Suprapubic skin (tissue), 4 donors: ENCODE data around the gene LYPLAL1.

Source experiments
- EP300 ChIP-seq: sonication (generic); formaldehyde crosslinking; IDR thresholded peaks from one replicate; pipeline ENCODE4 v1.6.1; 2017; ENCODE audit warnings: antibody characterized with exemption
- POLR2A ChIP-seq, 2 donors: fragments of 450-650 bp; IDR thresholded peaks; one replicate each; pipeline ENCODE4 v1.6.1; 2017; ENCODE audit warnings: antibody characterized with exemption in 2 of 2, mild to moderate bottlenecking in 2 of 2, moderate library complexity in 2 of 2
- POLR2AphosphoS5 ChIP-seq, 3 donors: sonication (generic); formaldehyde crosslinking; IDR thresholded peaks; one replicate each; pipeline ENCODE4 v1.6.1; 2017; ENCODE audit warnings: antibody characterized with exemption in 3 of 3
- TF ChIP-seq, protein P1 (sequence below), 2 donors: fragments of 200-600 bp in 1 of 2; fragments of 450-650 bp in 1 of 2; sonication (generic) in 1 of 2; IDR thresholded peaks; one replicate each; pipeline ENCODE4 v1.5.1; 2016 to 2019; ENCODE audit warnings: antibody characterized with exemption in 2 of 2, mild to moderate bottlenecking in 1 of 2, moderate library complexity in 1 of 2

DNA sequence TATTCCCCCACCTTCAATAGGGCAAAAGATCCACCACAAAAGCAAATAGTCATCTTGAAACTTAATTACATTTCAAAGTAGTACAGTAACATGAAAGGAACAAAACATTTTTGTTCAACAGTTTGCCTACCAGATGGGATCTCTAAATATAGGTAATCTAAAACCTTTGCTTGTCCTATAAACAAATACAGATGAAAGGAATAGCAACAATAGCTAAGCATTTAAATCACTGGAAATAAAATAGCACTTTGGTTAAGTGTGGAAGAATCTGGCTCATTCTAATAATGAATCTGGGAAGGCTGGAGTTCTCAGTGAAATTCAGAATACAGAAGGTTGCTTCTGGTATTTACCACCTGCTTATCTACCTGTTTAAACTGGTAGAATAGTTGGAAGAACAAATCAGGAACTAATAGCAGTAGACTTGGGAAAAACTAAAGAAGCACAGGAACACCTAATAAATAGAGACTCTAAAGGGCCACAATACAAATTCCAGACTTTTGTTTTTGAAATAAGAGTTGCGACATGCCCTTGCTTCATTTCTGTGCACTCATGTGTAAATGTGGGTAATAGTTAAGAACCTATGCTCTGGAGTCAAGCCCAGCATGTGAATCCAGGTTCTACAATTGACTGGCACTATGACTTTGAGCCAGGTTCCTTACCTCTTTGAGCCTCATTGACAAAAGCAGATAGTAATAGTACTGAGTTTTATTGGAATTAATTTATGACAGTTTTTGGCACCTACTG is 2.3 kb upstream of the LYPLAL1 start:
- TF ChIP-seq, protein P1, sequence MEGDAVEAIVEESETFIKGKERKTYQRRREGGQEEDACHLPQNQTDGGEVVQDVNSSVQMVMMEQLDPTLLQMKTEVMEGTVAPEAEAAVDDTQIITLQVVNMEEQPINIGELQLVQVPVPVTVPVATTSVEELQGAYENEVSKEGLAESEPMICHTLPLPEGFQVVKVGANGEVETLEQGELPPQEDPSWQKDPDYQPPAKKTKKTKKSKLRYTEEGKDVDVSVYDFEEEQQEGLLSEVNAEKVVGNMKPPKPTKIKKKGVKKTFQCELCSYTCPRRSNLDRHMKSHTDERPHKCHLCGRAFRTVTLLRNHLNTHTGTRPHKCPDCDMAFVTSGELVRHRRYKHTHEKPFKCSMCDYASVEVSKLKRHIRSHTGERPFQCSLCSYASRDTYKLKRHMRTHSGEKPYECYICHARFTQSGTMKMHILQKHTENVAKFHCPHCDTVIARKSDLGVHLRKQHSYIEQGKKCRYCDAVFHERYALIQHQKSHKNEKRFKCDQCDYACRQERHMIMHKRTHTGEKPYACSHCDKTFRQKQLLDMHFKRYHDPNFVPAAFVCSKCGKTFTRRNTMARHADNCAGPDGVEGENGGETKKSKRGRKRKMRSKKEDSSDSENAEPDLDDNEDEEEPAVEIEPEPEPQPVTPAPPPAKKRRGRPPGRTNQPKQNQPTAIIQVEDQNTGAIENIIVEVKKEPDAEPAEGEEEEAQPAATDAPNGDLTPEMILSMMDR (IDR thresholded peaks at IDR 0.05), result no peak
- TF ChIP-seq POLR2A (IDR thresholded peaks at IDR 0.05), result no peak
- no peak for TF ChIP-seq POLR2AphosphoS5 (IDR thresholded peaks at IDR 0.05)
- no peak for TF ChIP-seq EP300
